Osteocyte (in vitro differentiated cells): Measurements from ENCODE around the gene LY6G5C. TPM values are rescaled to one million over a fixed set of nuclear protein-coding genes. Genes with fewer than 3 reads are reported as not detected.

ENCODE experiments used
- DNase-seq: peaks from one replicate; pipeline ENCODE4 v3.0.0; 2021; ENCODE audit warnings: mixed read lengths; ENCODE audit not compliant: unreplicated experiment; ENCODE audit errors: extremely low spot score
- H3K27ac Mint-ChIP-seq: one replicate; pipeline ENCODE4 v1.8.0; 2021; ENCODE audit warnings: mild to moderate bottlenecking, mixed read lengths; ENCODE audit not compliant: unreplicated experiment
- H3K27me3 Mint-ChIP-seq: one replicate; pipeline ENCODE4 v1.8.0; 2021; ENCODE audit warnings: mixed read lengths; ENCODE audit not compliant: unreplicated experiment
- H3K36me3 Mint-ChIP-seq: one replicate; pipeline ENCODE4 v1.8.0; 2021; ENCODE audit warnings: mixed read lengths; ENCODE audit not compliant: unreplicated experiment
- H3K4me1 Mint-ChIP-seq: one replicate; pipeline ENCODE4 v1.8.0; 2021; ENCODE audit warnings: mixed read lengths; ENCODE audit not compliant: unreplicated experiment
- H3K4me3 Mint-ChIP-seq: one replicate; pipeline ENCODE4 v1.8.0; 2021; ENCODE audit warnings: mild to moderate bottlenecking, moderate library complexity, mixed read lengths; ENCODE audit not compliant: unreplicated experiment
- H3K9me3 Mint-ChIP-seq: one replicate; pipeline ENCODE4 v1.8.0; 2021; ENCODE audit warnings: mixed read lengths; ENCODE audit not compliant: unreplicated experiment
- CTCF ChIP-seq: fragments of 200-600 bp; sonication (generic); IDR thresholded peaks from 2 replicates; pipeline ENCODE4 v1.5.0; 2021; ENCODE audit warnings: antibody characterized with exemption, mild to moderate bottlenecking, moderate library complexity
- total RNA-seq: library from RNA; stranded (reverse); gene quantifications from 2 replicates; pipeline ENCODE4 v1.2.1, GENCODE V29; 2021

Gene LY6G5C
- total RNA-seq, 1 donor from 2014 or later = 3.9 TPM

- no peaks in the 10 kb centered on the region for H3K9me3 Mint-ChIP-seq
- peak overlapping the region; percentile 95 for H3K4me3 Mint-ChIP-seq
- no peaks in the 10 kb centered on the region for H3K27me3 Mint-ChIP-seq
- peaks cover 36% of the 10 kb centered on the region for H3K36me3 Mint-ChIP-seq
- TF ChIP-seq CTCF = no peak
- H3K27ac Mint-ChIP-seq = peak overlapping the region; percentile 96
- DNase-seq = no peak
- peaks cover 38% of the 10 kb centered on the region for H3K4me1 Mint-ChIP-seq
Measured at GRCh38 chr6:31666337-31666965, 14.4 kb downstream of the LY6G5C start.

GRCh38 chr6:31665501-31666336 is 15.1 kb downstream of the LY6G5C start, which contains the start of gene CSNK2B:
CSNK2B (plus strand) TSS chr6:31666080; CDS start chr6:31666832, 752 bp downstream.
- H3K4me3 Mint-ChIP-seq = peak within 1 kb of the TSS; percentile 95
- no peaks in the 10 kb centered on the region for H3K9me3 Mint-ChIP-seq
- H3K4me1 Mint-ChIP-seq = peaks cover 44% of the 10 kb centered on the region
- peak within 1 kb of the TSS; percentile 96 for H3K27ac Mint-ChIP-seq
- no peaks in the 10 kb centered on the region for H3K27me3 Mint-ChIP-seq
- no peak for TF ChIP-seq CTCF
- DNase-seq = peak; percentile 98
- H3K36me3 Mint-ChIP-seq = peaks cover 32% of the 10 kb centered on the region

GRCh38 chr6:31664790-31665500 is 15.9 kb downstream of the LY6G5C start, which contains the start of gene GPANK1:
GPANK1 (minus strand) TSS chr6:31664997; CDS start chr6:31664478, 519 bp downstream.
- Mint-ChIP-seq H3K27ac (peak within 1 kb of the TSS; percentile 96), H3K4me3 (peak within 1 kb of the TSS; percentile 95), H3K9me3 (no peaks in the 10 kb centered on the region), H3K4me1 (peaks cover 48% of the 10 kb centered on the region), H3K27me3 (no peaks in the 10 kb centered on the region), H3K36me3 (peaks cover 28% of the 10 kb centered on the region)
- TF ChIP-seq CTCF = no peak
- DNase-seq = peak; percentile 93

- TF ChIP-seq CTCF = no peak
- Mint-ChIP-seq H3K27me3 (no peaks in the 10 kb centered on the region), H3K4me1 (peaks cover 56% of the 10 kb centered on the region), H3K36me3 (peaks cover 23% of the 10 kb centered on the region), H3K9me3 (no peaks in the 10 kb centered on the region), H3K27ac (peak overlapping the region; percentile 96), H3K4me3 (peak overlapping the region; percentile 95)
- DNase-seq = no peak
Measured at GRCh38 chr6:31663961-31664789, 16.7 kb downstream of the LY6G5C start.
